SH-SY5Y (cell line): ENCODE measurements around the gene NBEAL2.
A peak's percentile ranks its signal among the peaks of the same experiment; 100 is the strongest.

Experiments
- GATA2 ChIP-seq: IDR thresholded peaks from 2 replicates; pipeline ENCODE4 v1.6.1; 2011; ENCODE audit warnings: mild to moderate bottlenecking, low read depth, low read length
- GATA3 ChIP-seq: IDR thresholded peaks from 2 replicates; pipeline ENCODE4 v1.6.1; 2011; ENCODE audit warnings: low read depth, mild to moderate bottlenecking, low read length, moderate library complexity

NBEAL2 gene

GRCh38 chr3:46939578-46940445, 39.7 kb upstream of the NBEAL2 start:
- no peak for TF ChIP-seq GATA2
- no peak for TF ChIP-seq GATA3

GRCh38 chr3:46942076-46942475, 37.4 kb upstream of the NBEAL2 start:
- no peak for TF ChIP-seq GATA3
- TF ChIP-seq GATA2: no peak

GRCh38 chr3:46942481-46943236, 36.8 kb upstream of the NBEAL2 start:
- TF ChIP-seq GATA3: no peak
- TF ChIP-seq GATA2: no peak

DNA sequence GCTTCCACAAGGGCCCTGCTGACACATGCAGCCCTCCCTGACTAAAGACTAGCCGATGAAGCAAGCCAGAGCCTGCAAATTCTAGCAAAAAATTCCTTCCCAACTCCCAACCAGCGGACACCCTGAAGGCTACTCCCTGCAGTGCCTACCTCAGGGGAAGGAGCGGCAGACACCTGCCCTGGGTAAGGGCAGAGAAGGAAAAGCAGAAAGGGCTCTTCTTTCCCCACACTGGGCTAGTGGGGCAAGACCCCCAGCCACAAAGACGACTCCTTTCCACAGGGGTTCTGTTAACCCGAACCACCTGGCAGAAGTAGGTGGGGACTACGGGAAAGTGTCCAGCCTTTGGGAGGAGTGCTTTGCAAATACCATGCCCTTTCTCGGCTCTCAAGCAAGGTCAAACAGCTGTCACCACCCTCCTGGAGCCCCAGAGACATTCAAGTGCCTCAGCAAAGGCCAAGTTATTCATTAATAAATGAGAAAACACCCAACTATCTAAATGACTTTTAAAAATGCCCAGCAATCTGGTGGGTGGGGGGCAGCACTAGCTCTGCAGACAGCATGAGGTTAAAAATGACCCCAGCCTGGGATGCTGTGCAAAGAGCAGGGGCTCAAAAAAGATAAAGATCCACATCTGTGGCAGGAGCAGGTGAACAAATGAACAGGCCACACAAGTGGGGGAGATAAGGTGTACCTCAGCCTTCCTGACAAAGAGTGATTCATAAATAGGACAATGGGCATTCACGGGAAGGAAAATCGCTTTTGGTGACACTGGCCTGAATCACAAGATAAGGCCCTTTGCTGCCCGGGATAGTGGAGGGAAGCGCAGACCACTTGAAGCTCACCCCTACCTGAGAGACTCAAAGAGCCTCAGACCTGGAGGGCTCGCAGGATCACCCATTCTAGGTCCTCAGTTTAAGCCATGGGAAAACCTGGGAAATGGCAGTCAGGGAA, 36.0 kb upstream of the NBEAL2 start:
- TF ChIP-seq GATA3: no peak
- TF ChIP-seq GATA2: 0 out of 2 replicates have a peak, but pooled peaks have one; percentile 21

DNA sequence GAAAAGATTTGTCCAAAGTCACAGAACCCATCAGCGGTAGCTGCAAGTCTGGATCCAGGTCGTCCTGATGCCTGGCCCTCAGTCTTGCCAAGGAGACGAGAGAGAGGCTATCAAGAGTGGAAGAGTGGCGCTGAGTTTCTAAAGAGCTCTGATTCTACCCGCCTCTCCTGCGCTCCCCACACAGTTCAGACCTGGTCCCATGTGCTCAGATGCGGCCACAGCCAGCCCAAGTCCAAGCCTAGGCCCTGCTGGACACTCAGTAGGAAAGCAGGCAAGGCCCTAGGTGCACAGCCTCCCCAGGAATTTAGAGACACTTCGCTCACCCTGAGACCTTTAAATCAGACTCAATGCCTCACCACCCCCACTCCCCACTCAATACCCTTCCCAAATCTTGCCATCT, 35.3 kb upstream of the NBEAL2 start:
- TF ChIP-seq GATA3 (no peak), GATA2 (no peak)

- TF ChIP-seq GATA3: no peak
- TF ChIP-seq GATA2: no peak
Observed at GRCh38 chr3:46946416-46946815, 33.0 kb upstream of the NBEAL2 start.

GRCh38 chr3:46946856-46947545, 32.5 kb upstream of the NBEAL2 start:
- no peak; the same call in none of the 2 replicates for TF ChIP-seq GATA3
- peak; percentile 96 for TF ChIP-seq GATA2

DNA sequence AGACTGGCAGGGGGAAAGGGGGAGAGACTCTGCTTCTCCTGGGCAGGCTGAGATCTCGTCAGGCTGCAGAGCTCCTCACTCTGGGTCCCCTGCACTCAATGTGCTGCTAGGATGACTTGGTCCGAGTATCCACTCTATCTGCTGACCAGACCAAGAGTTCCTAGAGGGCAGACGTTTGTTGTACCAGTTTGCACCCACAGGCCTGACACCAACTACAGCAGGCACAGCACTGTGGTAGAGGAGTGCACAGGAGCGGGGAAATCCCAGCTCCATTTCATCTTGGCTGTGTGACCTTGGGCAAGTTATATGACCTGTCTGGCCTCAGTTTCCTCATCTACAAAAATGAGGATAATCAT, 31.9 kb upstream of the NBEAL2 start:
- no peak for TF ChIP-seq GATA3
- TF ChIP-seq GATA2: no peak

DNA sequence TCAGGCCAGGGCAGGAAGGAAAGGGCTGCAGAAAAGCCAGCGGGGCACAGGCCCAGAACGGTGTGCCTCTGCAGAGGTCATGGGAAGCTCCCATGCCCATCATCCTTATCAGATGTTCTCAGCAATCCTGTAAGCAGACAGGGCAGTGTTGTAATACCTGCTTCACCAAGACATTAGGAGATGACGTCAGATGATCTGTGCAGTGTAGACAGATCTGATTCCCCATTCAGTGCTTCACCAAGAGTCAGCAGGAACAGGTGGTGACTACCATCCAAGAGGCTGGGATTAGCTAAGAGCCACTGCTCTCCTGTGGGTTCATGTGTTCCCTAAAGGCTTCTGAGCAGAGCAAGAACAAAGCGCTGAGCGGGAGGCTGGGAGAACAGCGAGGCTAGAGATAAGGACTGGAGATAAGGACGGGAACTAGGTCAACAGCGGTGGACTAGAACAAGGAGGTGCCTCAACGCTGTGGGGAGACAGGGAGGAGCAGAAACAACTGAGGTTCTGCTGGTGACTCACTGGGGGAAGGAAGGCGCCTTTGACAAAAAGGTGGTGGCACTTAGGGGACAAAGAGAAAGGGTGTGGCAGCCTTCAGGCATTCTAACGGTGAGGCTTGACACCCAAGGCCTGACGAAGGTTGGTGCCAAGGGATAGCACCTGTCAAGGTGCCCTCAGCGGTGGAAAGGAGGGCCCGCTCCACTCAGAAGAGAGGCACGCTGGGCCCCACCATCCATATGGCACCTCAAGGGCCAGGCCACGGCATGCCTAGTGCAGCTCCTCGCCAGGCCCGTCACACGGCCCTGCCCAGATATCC, 31.3 kb upstream of the NBEAL2 start:
- TF ChIP-seq GATA2 (peak; percentile 95), GATA3 (peak; percentile 58; the same call in 1 of the 2 replicates)

DNA sequence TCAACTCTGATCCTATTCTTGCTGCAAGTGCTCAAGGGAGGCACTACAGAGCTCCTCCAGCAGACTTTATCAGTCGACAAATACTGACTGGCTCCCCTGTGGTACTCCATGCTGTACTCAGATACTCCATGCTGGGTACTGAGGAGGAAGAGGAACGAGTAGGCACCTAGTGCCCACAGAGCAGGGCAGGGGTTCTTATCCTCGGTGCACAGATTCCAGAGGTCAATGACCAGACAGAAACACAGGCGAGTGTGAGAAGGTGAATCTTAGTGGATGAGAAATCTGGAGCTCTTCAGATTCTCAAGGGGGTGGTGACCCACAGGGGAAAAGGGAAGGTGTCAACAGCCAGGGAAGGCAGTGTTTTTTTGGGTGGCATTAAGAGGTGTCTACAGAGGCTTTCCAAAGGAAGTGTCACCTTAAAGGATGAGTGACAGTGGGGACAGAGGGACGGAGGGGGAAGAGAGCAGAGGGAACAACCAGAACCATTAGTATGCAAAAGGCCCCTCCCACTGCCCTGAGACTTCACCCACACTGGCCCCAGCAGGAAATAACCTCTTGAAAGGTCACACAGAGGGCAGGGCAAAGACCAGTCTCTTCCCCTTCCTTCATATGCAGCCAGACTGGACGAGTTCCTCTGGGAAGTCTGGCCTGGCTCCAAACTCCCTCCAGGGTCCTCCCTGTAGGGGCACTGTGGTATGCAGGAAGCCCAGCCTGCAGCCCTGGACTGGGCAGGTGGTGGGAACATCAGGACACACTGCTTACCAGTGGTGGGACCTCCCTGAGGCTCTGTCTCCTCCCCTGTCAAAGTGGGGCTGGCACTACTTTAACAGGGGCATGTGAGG, 30.4 kb upstream of the NBEAL2 start:
- no peak for TF ChIP-seq GATA3

DNA sequence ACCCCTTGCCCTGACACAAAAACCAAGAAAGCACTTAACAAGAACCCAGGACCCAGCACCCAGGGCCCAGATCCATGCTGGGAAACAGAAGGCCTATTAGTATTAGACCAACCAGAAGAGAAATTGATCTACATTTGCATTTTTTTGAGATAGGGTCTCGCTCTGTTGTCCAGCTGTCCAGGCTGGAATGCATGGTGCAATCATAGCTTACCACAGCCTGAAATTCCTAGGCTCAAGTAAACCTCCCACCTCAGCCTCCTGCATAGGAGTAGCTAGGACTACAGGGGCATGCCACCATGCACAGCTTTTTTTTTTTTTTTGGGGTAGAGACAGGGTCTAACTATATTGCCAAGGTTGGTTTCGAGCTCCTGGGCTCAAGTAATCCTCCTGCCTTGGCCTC, 29.3 kb upstream of the NBEAL2 start:
- TF ChIP-seq GATA2 (no peak), GATA3 (no peak)
